ENCODE measurements around the gene ABCA4. TPM values are rescaled to one million over a fixed set of nuclear protein-coding genes. Genes with fewer than 3 reads are reported as not detected.

ABCA4 gene
- total and polyA plus RNA-seq, 2 of the 8 experiments (the other 6 are each of a cell fraction or from before 2014, with no cell fraction given) = 0.06 TPM; not detected in 1

DNA sequence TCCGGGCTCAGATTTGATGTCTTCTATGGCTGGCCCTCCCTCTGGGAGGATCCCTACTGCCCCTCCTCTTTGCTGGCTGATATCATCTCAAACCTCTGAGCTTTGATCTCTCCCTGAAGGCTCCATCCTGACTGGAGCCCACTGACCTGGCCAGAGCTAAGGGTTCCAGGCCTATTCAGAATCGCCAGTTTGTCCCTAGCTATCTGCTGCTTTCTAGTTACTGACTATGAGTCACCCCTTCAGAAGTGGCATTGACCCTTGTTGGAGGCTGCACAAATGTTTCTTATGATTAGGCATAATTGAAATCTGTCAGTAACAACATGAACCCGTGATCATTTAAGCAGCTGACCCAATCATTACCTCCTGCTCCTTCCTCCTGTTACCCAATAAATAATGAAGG, 87.1 kb downstream of the ABCA4 start (continued):
- TF ChIP-seq POU5F1 (IDR thresholded peaks at IDR 0.05; ENCODE audit: low read depth, low read length) = no peak
